GM19452 (cell line): ENCODE results near the gene LMAN2.

Source experiments
- ATAC-seq: cut with Tn5 transposase; IDR thresholded peaks from one replicate; pipeline ENCODE4 v1.9.1; 2021; ENCODE audit not compliant: unreplicated experiment

Gene LMAN2

GRCh38 chr5:177291735-177292134 lies 59.7 kb downstream of the LMAN2 start:
- no peak for ATAC-seq

GRCh38 chr5:177290816-177291596 lies 60.5 kb downstream of the LMAN2 start:
- no peak for ATAC-seq

GRCh38 chr5:177288191-177288590 lies 63.3 kb downstream of the LMAN2 start:
- ATAC-seq, result no peak
